ENCODE results near the gene CCS.
A peak's percentile ranks its signal among the peaks of the same experiment; 100 is the strongest.
"Not testable (repeated sequence)": the region's sequence is repeated elsewhere in the genome, so short reads cannot be mapped to it uniquely, and the experiment has no call there.

The CCS gene

DNA sequence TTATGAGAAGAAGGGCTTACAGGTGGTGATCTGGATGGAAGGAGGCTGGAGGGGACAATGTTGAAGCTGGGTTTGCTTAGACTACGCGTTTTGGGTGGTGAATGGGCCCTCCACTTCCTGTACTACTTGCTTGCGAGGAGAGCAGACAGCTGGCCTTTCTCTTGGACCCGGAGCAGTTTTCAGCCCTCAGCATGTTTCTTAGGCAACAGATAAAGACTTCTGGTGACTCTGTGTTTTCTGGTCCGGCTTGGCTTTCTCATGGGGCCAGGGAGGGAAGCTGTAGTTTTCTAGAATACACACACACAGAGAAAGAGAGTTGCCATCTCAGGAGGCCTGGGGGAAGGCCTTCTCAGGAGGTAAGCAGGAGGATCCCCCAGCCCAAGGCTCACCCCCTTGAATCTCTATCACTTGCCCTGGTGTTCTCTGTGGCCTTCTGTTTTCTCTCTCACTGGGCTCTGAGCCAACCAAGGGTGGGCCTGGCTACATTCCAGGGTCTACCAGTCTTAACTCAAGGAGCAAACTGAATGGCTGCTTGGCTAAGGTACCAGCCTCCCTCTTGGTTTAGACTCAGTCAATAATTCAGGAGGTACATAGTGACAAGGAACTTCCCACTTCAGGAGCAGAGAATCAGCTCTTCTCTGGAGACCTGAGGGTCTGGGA, 2.4 kb downstream of the CCS start:
- no peak for DNase-seq

DNA sequence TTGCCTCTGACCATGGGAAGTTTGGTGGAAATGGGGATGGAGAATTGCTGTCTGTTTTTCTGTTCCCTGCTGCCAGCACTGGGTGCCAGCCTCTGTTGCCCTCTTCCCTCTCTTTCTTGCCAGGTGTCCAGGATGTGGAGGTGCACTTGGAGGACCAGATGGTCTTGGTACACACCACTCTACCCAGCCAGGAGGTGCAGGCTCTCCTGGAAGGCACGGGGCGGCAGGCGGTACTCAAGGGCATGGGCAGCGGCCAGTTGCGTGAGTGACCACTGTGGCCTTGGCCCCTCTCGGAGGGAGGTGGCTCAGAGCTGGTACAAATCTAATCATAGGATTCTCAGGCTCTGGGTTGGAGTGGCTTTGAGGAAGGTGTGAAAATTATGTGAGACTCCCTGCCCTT, 6.0 kb downstream of the CCS start:
- no peak for DNase-seq

DNA sequence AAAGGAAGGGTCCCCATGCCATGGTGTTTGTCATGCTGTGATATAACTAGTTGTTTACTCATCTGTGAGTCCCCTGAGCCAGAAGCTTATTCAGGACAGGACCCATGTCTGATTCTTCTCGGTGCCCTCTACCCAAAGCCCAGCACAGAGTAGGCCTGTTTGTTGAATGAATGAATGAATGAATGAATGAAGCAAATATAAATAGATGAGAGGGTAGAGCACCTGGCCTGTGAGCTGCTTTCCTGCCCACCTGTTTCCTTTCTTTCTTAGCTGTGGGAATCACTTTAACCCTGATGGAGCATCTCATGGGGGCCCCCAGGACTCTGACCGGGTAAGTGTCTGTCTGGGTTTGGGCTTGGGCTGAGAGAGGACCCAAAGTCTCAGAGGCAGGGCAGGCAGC, 7.2 kb downstream of the CCS start:
- no peak for DNase-seq

DNA sequence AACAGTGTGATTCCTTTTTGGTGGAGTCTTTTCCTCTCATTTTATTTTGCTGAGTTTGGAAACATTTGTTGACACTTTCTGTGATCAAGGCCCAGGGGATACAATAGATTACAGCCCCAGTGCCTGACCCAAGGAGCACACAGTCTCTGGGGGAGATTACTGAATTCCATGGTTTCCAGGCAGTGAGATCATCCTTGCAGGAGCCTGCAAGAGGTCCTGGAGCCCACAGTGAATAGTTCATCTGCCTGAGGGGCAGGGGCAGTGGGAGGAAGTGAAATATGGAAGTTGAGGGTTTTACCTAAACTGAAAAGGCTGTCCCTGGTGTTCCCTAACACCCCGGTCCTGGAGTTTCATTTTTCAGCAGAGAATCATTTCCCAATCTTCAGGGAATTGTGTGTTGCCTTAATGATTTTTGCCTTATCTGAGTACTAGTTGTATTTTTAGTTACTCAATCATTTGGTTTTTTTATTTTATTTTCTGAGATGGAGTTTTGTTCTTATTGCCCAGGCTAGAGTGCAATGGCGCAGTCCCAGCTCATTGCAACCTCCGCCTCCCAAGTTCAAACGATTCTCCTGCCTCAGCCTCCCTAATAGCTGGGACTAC, 7.7 kb downstream of the CCS start:
- DNase-seq: no peak

DNA sequence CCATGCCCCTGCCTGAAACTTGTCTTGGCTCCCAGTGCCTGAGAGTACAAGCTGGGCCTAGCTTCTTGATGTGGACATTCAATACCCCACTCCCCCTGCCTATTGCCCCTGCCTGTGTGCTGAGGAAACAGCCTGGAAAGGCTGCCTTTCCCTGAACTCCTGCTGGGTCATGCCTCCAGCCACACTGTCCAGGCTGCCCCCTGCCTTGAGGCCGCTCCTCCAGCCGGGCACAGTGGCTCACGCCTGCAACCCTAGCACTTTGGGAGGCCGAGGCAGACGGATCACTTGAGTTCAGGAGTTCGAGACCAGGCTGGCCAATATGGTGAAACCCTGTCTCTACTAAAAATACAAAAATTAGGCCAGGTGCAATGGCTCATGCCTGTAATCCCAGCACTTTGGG, 10.1 kb downstream of the CCS start:
- no peak for DNase-seq

DNA sequence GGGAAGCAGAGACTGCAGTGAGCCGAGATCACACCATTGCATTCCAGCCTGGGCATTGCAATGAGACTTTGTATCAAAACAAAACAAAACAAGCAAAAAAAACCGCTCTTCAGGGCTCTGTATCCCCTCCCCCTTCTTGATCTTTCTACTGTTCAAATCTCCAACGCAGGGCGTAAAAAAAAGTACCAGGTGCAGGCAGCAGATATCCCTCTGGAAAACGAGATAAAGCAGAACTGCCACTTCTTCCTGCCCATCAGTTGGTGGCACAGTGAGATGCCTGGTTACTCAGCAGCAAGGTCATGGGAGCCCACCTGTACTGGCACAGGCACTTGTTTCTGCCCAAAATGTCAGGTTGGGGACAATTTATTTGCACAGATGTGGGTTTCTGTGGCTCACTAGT, 11.2 kb downstream of the CCS start:
- DNase-seq: no peak

DNA sequence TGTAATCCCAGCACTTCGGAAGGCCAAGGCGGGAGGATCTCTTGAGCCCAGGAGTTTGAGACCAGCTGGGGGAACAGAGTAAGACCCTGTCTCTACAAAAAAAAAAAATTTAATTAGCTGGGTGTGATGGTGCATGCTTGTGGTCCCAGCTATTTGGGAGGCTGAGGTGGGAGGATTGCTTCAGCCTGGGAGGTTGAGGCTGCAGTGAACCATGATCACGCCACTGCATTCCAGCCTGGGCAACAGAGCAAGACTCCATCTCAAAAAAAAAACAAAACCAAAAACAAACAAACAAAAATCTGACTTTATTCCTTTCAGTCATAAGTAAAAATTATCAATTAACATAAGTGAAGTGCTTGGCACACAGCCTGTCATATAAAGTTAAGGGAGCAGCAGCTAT, 13.6 kb downstream of the CCS start:
- DNase-seq: not testable (repeated sequence)

DNA sequence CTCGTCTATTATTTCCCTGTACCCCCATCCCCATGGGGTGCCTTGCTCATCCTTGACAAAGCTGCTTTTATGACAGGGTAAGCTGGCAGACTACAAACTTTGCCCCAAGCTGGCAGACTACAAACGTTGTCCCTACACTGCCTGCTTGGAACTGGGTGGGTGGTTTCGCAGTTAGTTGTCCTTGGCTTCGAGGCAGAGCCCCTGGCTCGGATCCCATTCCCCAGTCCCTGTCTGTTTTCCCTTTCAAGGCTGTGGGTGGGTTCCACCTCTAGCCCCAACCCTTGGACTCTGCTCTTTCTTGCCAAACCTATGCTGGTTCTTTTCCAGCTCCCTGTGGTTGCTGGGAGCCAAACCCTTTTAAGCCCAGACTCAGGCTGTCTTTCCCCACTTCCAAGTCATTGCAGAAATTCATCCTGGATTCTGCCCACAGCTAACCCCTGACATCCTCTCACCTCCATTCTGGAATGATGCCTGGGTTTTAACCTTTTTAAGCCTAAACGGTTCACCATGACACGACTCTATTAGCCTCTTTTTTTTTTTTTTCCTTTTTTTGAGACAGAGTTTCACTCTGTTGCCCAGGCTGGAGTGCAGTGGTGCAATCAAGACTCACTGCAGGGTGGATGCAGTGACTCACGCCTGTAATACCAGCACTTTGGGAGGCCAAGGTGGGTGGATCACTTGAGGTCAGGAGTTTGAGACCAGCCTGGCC, 14.3 kb downstream of the CCS start:
- DNase-seq: peak; percentile 98

DNA sequence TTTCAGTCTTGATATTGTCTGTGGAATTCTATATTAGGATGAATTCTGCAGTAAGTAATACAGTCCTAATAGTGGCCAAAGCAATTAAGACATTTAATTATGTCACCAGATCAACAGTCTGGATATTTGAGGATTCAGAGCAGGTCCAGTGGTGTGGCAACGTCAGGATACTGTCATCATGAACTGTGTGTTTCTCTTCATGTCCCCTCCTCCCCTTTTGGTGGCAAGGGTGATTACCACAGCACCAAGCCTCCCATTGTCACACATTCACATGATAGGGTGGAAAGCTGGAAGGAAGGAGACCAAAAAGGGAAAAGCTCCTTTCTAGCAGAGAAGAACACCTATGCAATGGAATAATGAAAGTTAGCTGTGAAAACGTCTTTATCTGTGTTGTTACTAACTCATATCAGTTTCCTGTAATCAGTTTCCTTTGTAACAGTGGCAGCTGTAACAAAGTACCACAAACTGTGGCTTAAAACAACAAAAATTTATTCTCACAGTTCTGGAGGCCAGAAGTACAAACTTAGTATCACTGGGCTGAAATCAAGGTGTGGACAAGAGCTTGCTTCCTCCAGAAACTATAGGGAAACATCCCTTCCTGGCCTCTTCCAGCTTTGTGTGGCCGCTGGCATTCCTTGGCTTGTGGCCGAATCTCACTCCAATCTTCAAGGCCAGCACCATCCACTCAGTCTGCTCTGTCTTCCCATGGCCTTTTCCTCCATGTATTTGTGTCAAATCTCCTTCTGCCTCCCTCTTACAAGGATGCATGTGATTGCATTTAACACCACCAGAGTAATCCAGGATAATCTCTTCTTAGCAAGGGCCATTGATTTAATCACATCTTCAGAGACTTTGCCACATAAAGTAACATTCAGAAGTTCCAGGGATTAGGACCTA, 17.0 kb downstream of the CCS start:
- no peak for DNase-seq

DNA sequence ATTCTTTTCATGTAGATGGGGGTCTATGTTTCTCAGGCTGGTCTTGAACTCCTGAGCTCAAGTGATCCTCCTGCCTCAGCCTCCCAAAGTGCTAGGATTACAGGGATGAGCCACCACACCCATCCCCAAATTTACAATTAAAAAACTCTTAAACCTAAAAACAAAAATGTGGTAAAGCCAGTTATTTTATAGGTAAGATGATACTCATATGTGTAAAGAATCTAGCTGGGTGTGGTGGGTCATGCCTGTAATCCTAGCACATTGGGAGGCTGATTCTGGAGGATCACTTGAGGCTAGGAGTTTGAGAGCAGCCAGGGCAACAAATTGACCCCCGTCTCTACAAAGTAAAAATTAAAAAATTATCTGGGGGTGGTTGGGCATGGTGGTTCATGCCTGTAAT, 19.5 kb downstream of the CCS start:
- no peak for DNase-seq

DNA sequence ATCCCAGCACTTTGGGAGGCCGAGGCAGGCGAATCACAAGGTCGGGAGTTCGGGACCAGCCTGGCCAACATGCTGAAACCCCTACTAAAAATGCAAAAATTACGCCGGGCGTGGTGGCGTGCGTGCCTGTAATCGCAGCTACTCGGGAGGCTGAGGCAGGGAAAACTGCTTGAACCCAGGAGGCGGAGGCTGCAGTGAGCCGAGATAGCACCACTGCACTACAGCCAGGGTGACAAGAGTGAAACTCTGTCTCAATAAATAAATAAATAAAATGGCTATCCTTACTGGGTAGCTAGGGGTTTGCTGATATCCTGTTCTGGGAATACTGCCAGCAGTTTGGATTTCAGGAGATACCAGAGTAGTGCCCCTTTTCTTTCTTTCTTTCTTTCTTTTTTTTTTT, 21.1 kb downstream of the CCS start:
- no peak for DNase-seq

DNA sequence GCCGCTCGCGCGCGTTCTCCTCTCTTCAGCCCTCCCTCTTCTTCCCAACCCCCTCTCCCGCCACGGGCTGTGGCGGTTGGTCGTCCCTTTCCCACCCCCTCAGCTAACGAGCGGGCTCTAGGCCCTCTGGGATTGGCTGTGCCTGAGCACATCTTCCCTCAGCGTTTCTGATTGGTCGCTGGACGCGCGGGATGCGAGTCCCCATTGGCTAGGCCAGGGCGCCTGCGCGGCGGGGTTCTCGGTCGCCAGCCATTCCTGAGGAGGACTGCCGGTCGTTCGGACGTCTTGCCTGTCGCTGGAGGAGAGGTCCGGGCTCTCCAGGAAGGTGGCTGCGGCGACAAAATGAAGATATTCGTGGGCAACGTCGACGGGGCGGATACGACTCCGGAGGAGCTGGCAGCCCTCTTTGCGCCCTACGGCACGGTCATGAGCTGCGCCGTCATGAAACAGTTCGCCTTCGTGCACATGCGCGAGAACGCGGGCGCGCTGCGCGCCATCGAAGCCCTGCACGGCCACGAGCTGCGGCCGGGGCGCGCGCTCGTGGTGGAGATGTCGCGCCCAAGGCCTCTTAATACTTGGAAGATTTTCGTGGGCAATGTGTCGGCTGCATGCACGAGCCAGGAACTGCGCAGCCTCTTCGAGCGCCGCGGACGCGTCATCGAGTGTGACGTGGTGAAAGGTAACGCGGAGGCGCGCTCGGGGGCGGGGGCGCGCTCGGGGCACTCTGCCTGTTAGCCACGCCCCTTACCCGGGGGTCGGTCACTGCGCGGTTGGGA, 23.6 kb downstream of the CCS start, which contains the start of gene RBM14:
Gene RBM14, plus strand, starts transcription at position 252 of the 776 bp plus-strand sequence. Its CDS starts 91 bp downstream, at position 343.
- peak; percentile 98 for DNase-seq

DNA sequence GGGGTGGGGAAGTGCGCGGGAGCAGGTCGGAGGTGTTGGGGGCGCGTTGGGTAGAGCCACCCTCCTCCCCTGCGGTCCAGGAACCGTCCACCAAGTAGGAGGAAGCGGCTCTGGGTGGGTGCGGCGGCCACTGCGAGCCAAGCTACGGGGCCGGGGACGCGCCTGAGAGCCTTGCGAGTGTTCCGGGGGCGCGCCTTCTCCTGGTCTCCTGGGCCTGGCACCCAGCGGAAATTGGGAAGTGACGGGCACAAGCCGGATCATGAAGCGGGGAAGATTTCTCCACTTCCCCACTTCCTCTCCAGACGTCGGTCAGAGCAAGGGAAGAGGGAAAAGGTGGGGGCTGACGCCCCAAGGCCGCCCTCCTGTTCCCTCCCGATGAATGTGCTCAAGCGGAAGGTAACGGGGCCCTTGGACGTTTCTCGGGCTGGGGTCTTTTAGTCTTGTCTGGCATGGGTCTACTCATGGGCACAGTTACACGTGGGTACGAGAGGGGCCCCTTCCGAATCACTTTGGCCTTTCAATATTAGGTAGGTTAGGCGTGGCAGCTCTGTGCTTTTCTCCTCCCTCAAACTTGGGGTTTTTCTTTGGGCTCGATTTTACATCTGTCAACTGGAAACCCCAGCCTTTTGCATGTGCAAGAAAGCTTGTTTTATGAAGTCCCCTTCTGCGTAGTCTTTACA, 24.3 kb downstream of the CCS start:
- no peak for DNase-seq

DNA sequence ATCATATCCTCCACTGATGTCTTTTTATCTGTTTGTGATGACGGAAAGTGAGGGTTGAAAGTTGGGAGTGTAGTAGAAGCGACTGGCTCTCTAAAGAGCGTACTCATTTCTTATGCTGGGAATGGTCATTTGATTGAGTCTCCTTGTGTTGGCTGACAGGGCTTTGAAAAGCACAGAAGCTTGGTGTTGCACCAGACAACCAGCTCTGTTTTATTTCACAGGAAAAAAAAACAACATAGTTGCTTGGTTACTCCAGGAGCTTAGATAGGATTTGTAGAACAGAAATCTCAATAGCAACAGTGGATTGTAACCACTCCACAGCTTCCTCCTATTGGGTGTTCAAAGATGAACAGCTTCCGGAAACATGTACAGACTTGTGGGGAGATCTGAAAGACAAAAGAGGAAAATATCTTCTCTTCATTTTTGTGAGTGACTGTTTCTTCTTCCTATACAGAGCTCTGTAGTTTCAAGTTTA, 26.1 kb downstream of the CCS start:
- DNase-seq: no peak

DNA sequence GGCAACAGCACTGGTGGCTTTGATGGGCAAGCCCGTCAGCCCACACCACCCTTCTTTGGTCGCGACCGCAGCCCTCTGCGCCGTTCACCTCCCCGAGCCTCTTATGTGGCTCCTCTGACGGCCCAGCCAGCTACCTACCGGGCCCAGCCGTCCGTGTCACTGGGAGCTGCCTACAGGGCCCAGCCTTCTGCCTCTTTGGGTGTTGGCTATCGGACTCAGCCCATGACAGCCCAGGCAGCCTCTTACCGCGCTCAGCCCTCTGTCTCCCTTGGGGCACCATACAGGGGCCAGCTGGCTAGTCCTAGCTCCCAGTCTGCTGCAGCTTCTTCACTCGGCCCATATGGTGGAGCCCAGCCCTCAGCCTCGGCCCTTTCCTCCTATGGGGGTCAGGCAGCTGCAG, 31.5 kb downstream of the CCS start:
- DNase-seq: no peak

DNA sequence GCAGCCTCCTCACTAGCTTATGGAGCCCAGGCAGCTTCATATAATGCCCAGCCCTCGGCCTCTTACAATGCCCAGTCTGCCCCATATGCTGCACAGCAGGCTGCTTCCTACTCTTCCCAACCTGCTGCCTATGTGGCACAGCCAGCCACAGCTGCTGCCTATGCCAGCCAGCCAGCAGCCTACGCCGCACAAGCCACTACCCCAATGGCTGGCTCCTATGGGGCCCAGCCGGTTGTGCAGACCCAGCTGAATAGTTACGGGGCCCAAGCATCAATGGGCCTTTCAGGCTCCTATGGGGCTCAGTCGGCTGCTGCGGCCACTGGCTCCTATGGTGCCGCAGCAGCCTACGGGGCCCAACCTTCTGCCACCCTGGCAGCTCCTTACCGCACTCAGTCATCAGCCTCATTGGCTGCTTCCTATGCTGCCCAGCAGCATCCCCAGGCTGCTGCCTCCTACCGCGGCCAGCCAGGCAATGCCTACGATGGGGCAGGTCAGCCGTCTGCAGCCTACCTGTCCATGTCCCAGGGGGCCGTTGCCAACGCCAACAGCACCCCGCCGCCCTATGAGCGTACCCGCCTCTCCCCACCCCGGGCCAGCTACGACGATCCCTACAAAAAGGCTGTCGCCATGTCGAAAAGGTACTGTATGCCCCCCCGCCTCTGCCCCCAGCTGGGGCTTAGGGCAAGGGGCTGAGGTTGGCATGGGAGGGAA, 32.2 kb downstream of the CCS start:
- DNase-seq: no peak

DNA sequence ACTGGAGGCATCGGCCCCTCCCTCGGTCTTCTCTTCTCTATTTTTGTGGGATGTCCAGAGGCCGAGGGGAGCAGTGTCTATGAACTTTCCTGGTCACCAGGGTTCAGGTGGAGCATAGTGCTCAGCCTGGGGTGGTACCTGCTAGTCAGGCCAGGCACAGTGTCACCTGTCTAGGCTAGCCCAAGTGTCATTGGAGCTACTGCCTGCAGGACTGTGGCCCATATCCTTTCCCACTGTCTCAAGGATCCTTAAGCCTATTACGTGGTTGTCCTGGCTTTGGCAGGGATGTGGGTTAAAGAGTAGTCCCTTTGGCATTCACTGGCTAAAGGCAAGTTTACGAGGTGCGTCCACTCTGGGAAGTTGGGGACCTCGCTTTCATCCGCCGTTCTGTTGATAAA, 32.8 kb downstream of the CCS start:
- DNase-seq: no peak

DNA sequence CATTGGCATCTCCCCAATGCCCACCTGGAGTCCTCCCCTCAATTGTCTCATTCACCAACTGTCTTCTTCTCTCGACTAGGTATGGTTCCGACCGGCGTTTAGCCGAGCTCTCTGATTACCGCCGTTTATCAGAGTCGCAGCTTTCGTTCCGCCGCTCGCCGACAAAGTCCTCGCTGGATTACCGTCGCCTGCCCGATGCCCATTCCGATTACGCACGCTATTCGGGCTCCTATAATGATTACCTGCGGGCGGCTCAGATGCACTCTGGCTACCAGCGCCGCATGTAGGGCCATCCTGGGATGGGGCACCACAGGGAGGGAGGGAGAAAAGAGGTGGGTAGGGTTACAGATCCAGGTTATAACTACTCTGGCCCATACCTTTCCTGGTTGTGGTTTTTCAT, 33.4 kb downstream of the CCS start:
- DNase-seq: no peak

DNA sequence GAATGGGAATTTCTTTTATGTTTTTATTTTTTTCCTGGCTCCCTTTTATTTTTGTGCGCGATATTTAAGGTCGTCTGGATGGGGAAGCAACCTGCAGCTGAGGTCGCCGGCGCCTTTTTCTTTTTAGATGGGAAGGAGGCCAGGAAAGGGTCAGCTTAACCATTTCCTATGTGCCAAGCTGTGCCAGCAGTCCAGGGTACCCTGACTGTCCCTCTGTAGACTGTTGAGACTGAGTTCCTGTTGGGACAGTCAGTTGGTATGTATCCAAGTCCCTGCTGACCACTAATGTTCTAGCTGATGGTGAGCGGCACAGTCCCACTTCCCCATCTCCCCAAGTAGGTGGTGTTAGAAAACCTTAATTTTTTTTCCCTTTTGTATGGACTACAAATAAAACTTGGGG, 33.9 kb downstream of the CCS start:
- DNase-seq: no peak

DNA sequence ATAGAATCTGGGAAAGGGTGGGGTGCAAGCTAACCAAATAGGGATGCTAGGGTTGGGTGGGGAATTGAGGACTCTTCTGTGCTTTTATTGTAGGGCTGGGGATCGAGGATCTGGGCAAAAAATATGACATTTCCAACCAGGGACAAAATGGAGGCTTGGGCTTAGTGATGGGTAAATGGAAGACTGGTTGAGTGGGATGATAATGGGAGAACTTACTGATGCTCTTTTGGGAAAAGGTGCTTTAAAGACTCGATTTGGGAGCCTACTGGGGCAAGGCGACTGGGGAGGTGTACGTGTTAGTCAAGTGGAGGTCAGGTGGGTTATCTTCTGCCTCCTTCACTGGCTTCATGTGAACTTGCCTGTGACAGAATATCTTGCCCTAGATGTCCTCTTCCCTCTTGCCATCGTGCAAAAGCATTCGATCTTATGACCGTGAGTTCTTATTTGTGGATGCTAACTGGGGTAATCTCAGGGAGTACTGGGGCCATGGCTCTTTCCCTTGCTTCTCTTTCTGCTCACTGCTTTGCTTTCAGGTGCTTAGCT, 35.1 kb downstream of the CCS start:
- no peak for DNase-seq

DNA sequence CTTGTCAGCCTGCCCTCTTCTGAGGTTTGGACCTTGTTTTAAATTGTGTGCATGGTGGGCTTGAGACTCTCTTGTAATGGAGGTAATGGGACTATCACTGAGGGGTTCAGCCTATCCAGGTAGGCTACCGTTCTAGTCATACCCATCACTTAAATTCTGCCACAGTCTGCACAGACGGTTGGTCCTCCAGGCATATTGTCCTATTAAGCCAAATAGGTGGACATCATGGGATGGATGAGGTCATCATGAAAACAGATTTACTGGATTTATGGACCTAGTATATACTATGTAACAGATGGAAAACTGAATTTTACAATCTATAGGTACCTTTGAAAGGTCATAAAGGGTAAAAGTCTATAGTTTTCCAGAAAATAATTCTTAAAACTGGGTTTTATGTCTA, 36.4 kb downstream of the CCS start:
- DNase-seq: no peak

All from NCI-H446 treated with DMSO at 0.1 percent for 48 hours (cell line).